Activated T-cell treated with anti-CD3 and anti-CD28 coated beads, Interleukin-2, amount 50 U/mL, for 72 hours (primary cell): ENCODE data around the gene RANBP9. TPM values are rescaled to one million over a fixed set of nuclear protein-coding genes. Genes with fewer than 3 reads are reported as not detected.

Experiments used
- ATAC-seq, 2 donors: fragments of 150-1000 bp; cut with Tn5 transposase; replicated peaks in 1 of 2; 2 replicates each; pipeline ENCODE4 v1.10.0; 2021; ENCODE audit warnings: moderate library complexity in 2 of 2, mild to moderate bottlenecking in 1 of 2
- DNase-seq, 2 donors: peaks; one replicate each; pipeline ENCODE4 v3.0.0; 2021 to 2022; ENCODE audit warnings: mixed read lengths in 1 of 2
- H3K27ac Mint-ChIP-seq: one replicate; pipeline ENCODE4 v1.8.0; 2022; ENCODE audit warnings: mild to moderate bottlenecking, moderate library complexity, mixed read lengths
- H3K27me3 Mint-ChIP-seq: one replicate; pipeline ENCODE4 v1.8.0; 2022; ENCODE audit warnings: low read depth, mixed read lengths
- H3K36me3 Mint-ChIP-seq, 2 donors: one replicate each; pipeline ENCODE4 v1.8.0; 2022; ENCODE audit warnings: mixed read lengths in 2 of 2, mild to moderate bottlenecking in 1 of 2; ENCODE audit not compliant: insufficient read depth in 2 of 2
- H3K4me1 Mint-ChIP-seq: one replicate; pipeline ENCODE4 v1.8.0; 2022; ENCODE audit warnings: low read depth, mixed read lengths
- H3K4me3 Mint-ChIP-seq, 2 donors: one replicate each; pipeline ENCODE4 v1.8.0; 2022; ENCODE audit warnings: mild to moderate bottlenecking in 2 of 2, mixed read lengths in 2 of 2, moderate library complexity in 2 of 2
- H3K9me3 Mint-ChIP-seq, 2 donors: one replicate each; pipeline ENCODE4 v1.8.0; 2022; ENCODE audit warnings: mixed read lengths in 2 of 2
- total RNA-seq, 2 donors: library from RNA; stranded (reverse); gene quantifications; one replicate each; pipeline ENCODE4 v1.2.3, GENCODE V29; 2022

RANBP9 gene
- total RNA-seq, 2 donors from 2014 or later: 74.9 to 78.0 TPM

DNA sequence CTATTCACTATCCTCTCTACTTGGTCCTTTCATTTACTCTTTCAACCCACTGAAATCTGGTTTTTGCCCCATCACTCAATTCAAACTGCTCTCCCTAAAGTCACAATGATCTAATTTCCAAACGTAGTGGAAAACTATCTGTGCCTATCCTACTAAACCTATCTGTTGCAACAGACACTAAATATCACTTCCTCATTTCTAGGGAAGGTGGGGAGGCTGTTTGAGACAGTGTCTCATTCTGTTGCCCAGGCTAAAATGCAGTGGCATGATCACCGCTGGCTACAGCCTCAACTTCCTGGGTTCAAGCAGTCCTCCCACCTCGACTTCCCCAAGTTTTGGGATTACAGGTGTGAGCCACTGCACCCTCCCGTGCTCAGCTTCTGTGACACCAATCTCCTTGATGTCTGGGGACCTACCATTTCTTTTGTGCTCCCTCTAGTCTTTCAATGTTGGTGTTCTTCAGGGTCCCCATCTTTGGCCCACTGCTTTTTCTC lies 8.8 kb downstream of the RANBP9 start:
- Mint-ChIP-seq H3K4me3 (no peak overlapping the region), H3K27ac (no peak overlapping the region), H3K36me3 (peaks cover 2 to 9% of the 10 kb centered on the region in 2 donors), H3K9me3 (no peaks in the 10 kb centered on the region), H3K4me1 (peaks cover 26% of the 10 kb centered on the region), H3K27me3 (no peaks in the 10 kb centered on the region)
- no peak for DNase-seq
- ATAC-seq: no peak

DNA sequence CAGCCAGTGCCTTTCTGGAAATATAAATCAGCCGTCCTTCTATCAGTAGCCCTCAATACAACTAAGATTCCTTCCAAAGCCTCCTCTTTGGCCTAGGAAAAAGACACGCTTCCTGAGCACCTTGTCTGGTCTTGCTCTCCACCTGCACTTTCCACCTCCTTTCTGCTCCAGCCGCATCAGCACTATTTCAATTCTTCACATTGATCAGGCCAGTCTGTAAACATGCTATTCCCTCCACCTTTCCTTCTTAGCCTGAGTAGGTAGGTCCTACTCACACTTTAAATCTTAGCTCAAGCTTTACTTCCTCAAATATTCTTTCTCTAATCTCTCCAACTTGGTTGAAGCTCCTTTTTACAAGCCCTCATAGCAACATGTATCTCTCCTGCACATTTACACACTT lies 11.4 kb downstream of the RANBP9 start:
- peaks cover 40% of the 10 kb centered on the region for H3K4me1 Mint-ChIP-seq
- no peak overlapping the region for H3K4me3 Mint-ChIP-seq
- ATAC-seq: no peak
- H3K36me3 Mint-ChIP-seq: peaks cover 5 to 12% of the 10 kb centered on the region in 2 donors
- H3K27ac Mint-ChIP-seq: peak overlapping the region; percentile 5
- DNase-seq: no peak
- no peaks in the 10 kb centered on the region for H3K27me3 Mint-ChIP-seq
- no peaks in the 10 kb centered on the region for H3K9me3 Mint-ChIP-seq

DNA sequence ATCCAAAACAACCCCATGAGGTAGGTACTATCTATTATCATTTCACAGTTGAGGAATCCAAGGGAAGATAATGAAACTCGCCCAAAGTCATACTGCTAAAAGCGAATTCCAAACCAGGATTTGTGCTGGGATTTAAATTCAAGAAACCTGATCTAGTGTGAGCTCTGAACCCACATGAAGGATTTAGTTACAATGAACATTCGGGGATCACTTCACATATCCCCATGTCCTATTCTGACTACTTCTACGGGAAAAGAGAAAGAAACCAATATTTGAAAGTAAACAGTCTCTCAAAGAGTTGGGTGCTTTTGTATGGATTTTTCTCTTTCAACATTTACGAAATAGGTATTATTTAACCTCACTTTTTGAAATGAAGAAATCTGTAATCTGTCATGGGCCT lies 12.9 kb downstream of the RANBP9 start:
- DNase-seq (no peak), ATAC-seq (no peak)
- Mint-ChIP-seq H3K36me3 (peaks cover 5 to 20% of the 10 kb centered on the region in 2 donors), H3K27ac (no peak overlapping the region), H3K9me3 (no peaks in the 10 kb centered on the region), H3K4me1 (peaks cover 52% of the 10 kb centered on the region), H3K27me3 (no peaks in the 10 kb centered on the region), H3K4me3 (no peak overlapping the region)

DNA sequence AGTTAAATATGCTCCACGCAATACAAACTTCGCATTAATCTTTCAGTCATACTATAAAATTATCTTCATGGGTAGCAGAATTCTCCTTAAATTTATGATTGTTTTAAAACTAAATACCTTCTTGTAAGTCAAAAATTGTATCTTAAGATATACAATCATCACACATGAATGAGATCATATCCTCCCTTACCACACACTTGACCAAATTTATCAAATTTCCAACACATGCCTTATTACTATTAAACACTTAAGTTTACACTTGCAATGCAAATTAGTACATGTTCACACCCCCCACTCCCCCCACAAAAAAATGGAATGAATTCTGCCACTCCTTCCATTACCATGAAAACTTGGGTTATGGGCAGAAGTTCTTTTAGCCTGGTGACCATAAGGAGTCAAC lies 13.8 kb downstream of the RANBP9 start:
- ATAC-seq (no peak), DNase-seq (no peak)
- H3K27me3 Mint-ChIP-seq: no peaks in the 10 kb centered on the region
- no peaks in the 10 kb centered on the region for H3K9me3 Mint-ChIP-seq
- H3K36me3 Mint-ChIP-seq: peaks cover 8 to 20% of the 10 kb centered on the region in 2 donors
- H3K27ac Mint-ChIP-seq: peak overlapping the region; percentile 83
- H3K4me3 Mint-ChIP-seq: no peak overlapping the region
- peaks cover 52% of the 10 kb centered on the region for H3K4me1 Mint-ChIP-seq

DNA sequence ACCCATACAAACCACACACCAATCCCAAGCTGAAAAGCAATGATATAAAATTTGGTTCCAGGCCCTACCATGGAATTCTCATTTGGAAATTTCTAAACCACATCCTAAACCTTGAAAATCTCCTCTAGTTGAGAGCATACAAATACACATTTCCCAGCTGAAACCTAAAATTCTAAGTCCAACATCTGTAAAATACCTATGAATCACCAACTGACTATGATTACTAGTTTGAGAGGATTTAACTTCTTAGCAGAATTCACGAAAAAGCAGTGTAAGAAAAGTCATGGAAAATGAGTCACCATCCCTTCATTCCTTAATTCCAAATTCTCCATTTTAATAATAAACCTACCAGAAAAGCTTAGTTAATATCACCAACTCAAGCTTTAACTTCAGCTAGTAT lies 15.4 kb downstream of the RANBP9 start:
- Mint-ChIP-seq H3K27ac (peak overlapping the region; percentile 91), H3K9me3 (no peaks in the 10 kb centered on the region), H3K36me3 (peaks cover 5 to 20% of the 10 kb centered on the region in 2 donors), H3K4me1 (peaks cover 51% of the 10 kb centered on the region), H3K4me3 (peak overlapping the region in 1 of 2 donors; percentile 61), H3K27me3 (no peaks in the 10 kb centered on the region)
- DNase-seq: no peak
- ATAC-seq: no peak

DNA sequence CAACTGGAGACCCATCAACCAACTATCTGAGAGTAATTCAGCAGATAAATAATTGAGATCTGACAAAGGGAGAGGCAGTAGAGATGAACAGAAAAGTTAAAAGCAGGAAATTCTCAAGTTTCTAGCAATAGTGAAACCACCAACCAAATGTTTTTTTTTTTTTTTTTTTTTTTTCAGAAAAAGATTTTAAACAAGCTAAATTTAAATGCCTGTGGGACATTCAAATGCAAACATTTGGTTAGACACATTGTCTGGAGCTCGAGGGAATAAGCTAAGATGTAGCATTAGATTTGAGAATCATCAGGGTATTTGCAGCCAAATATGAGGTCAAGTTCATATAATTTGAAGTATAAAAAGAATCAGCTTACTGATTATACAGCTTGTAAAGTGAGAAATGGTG lies 16.4 kb downstream of the RANBP9 start:
- no peaks in the 10 kb centered on the region for H3K9me3 Mint-ChIP-seq
- no peaks in the 10 kb centered on the region for H3K27me3 Mint-ChIP-seq
- DNase-seq: no peak
- peaks cover 5 to 21% of the 10 kb centered on the region in 2 donors for H3K36me3 Mint-ChIP-seq
- peak overlapping the region; percentile 53 to 68 for H3K4me3 Mint-ChIP-seq
- H3K4me1 Mint-ChIP-seq: peaks cover 51% of the 10 kb centered on the region
- no peak for ATAC-seq
- peak overlapping the region; percentile 88 for H3K27ac Mint-ChIP-seq

DNA sequence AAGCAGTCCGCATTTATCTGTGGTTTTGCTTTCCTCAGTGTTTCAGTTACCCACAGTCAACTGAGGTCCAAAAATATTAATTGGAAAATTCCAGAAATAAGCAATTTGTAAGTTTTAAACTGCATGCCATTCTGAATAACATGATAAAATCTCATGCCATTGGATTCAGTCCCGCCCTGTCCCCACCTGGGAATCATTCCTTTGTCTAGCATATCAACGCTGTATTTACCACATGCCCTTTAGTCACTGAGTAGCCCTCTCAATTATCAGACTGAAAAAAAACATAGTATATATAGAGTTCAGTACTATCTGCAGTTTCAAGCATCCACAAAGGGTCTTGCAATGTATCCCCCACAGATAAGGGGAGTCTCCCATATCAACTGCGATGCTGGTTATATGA lies 17.1 kb downstream of the RANBP9 start:
- Mint-ChIP-seq H3K27ac (peak overlapping the region; percentile 79), H3K4me3 (no peak overlapping the region), H3K4me1 (peaks cover 55% of the 10 kb centered on the region)

DNA sequence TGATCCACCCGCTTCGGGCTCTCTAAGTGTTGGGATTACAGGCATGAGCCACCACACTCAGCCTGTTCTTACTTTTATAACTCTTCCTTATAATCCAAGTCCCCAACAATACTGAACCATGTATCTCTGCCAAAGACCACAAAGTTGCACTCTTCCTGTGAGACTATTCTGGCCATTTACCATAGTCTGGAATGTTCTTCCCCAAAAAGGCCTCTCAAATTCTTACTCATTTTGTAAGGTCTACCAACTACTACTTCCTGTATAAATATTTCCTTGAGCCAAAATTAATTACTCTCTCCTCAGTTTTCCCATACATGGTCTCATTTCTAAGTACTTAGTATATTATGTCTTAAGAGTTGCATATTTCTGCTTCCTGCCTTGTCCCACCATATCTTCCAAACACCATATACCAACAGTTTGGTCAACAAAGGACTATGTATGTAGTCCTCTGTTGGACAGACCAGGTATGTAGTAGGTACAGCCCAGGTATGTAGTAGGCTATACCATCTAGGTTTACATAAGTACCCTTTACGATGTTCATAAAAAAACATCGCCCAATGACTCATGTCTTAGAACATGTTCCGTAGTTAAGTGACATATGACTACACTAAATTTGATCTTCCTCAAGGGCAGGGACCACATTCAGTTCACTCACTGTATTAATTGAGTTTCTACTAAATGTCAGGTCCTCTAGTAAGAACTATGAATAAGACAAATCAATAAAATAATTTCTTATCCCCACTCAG lies 22.0 kb downstream of the RANBP9 start:
- Mint-ChIP-seq H3K27ac (peak overlapping the region; percentile 18), H3K36me3 (peaks cover 8 to 20% of the 10 kb centered on the region in 2 donors), H3K9me3 (peaks cover 3 to 5% of the 10 kb centered on the region in 2 donors), H3K4me3 (peak overlapping the region in 1 of 2 donors; percentile 48), H3K27me3 (no peaks in the 10 kb centered on the region), H3K4me1 (peaks cover 56% of the 10 kb centered on the region)
- ATAC-seq: peak; percentile 72 to 84
- DNase-seq: no peak

More for the DNA sequence above, 17.1 kb downstream of the RANBP9 start:
- H3K36me3 Mint-ChIP-seq: peaks cover 8 to 26% of the 10 kb centered on the region in 2 donors
- peaks cover 2 to 3% of the 10 kb centered on the region in 2 donors for H3K9me3 Mint-ChIP-seq
- no peak for ATAC-seq
- DNase-seq: no peak
- H3K27me3 Mint-ChIP-seq: no peaks in the 10 kb centered on the region

DNA sequence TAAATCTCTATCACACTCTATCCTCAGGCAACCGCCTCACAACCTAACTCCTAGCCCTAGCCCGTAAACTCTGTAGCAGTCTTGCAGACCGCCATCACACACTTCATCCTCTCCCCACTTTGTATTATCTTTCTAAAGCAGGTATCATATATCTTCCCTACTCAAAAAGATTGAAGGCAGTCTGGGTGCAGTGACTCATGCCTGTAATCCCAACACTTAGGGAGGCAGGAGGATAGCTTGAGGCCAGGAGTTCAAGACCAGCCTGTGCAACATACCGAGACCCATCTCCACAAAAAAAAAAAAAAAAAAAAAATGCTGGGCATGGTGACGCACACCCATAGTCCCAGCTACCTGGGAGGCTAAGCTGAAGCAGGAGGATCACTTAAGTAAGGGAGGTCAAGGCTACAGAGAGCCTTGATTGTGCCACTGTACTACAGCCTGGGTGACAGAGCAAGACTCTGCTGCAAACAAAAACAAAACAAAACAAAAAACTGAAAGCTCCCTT lies 22.9 kb downstream of the RANBP9 start:
- Mint-ChIP-seq H3K27me3 (no peaks in the 10 kb centered on the region), H3K4me1 (peaks cover 56% of the 10 kb centered on the region), H3K27ac (peak overlapping the region; percentile 94), H3K9me3 (peaks cover 3 to 5% of the 10 kb centered on the region in 2 donors), H3K4me3 (peak overlapping the region in 1 of 2 donors; percentile 47), H3K36me3 (peaks cover 8 to 16% of the 10 kb centered on the region in 2 donors)
- ATAC-seq (no peak), DNase-seq (no peak)

DNA sequence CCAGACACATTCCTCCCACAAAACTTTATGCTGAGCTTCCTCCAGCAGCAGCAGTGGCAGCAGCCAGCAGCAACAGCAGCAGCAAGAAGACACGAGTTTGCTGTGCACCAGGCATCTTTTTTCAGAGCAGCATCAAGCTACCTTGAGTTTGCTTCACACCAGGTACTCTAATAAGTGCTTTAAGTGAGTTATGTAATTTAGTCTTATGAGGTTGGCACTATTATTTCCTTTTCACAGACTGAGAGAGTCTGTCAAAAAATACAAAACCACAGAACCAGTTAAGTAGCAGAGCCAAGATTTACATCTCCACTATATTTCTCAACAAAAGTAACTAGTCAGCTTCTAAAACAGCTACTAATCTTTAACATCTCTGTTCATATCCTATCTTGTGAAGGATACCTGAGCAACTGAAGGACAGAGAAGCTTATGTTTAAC lies 23.7 kb downstream of the RANBP9 start:
- Mint-ChIP-seq H3K4me1 (peaks cover 60% of the 10 kb centered on the region), H3K27ac (peak overlapping the region; percentile 94), H3K4me3 (peak overlapping the region in 1 of 2 donors; percentile 47), H3K27me3 (no peaks in the 10 kb centered on the region), H3K36me3 (peaks cover 6 to 16% of the 10 kb centered on the region in 2 donors), H3K9me3 (peaks cover 3 to 5% of the 10 kb centered on the region in 2 donors)
- no peak for DNase-seq
- ATAC-seq: peak in 1 of 2 donors; percentile 26

DNA sequence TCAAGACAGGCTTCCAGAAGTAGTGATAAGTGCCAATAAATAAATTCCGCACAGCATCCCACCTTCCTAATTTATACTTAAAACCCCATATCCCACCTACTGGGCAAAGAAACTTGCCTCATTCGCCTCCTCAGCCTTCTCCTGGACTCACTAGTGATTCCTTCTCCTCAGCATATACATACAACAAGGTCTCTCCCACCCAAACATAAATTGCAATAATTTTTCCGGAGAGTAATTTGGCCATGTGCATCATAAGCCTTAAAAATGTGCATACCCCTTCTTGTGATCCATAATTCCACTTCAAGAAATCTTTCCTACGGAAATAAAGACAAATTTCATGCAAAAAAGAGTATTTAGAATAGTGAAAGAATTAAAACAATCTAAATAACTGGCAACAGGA lies 26.8 kb downstream of the RANBP9 start:
- no peak overlapping the region for H3K27ac Mint-ChIP-seq
- H3K9me3 Mint-ChIP-seq: peaks cover 3 to 5% of the 10 kb centered on the region in 2 donors
- no peak overlapping the region for H3K4me3 Mint-ChIP-seq
- peaks cover 77% of the 10 kb centered on the region for H3K4me1 Mint-ChIP-seq
- H3K36me3 Mint-ChIP-seq: peaks cover 10 to 19% of the 10 kb centered on the region in 2 donors
- ATAC-seq: no peak
- no peak for DNase-seq
- no peaks in the 10 kb centered on the region for H3K27me3 Mint-ChIP-seq

DNA sequence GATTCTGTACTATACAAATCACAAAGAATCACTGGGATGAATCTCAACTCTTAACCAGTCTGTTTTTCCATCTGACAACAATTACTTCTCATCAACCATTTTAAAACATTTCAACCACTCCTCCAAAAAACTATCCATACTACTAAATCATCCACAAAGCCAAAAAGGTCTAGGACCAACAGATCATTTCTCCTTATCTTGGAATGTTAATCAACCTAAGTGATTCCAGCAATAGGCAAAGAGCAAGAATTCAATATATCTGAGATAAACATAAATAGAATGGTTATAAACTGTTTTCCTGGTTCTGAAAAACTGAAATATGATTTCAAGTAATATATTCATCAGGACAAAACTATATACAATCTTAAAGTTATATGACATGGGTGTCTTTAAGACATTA lies 28.6 kb downstream of the RANBP9 start:
- H3K4me3 Mint-ChIP-seq: no peak overlapping the region
- H3K27ac Mint-ChIP-seq: peak overlapping the region; percentile 7
- no peak for DNase-seq
- no peaks in the 10 kb centered on the region for H3K27me3 Mint-ChIP-seq
- H3K36me3 Mint-ChIP-seq: peaks cover 6 to 23% of the 10 kb centered on the region in 2 donors
- no peaks in the 10 kb centered on the region for H3K9me3 Mint-ChIP-seq
- ATAC-seq: no peak
- H3K4me1 Mint-ChIP-seq: peaks cover 69% of the 10 kb centered on the region

DNA sequence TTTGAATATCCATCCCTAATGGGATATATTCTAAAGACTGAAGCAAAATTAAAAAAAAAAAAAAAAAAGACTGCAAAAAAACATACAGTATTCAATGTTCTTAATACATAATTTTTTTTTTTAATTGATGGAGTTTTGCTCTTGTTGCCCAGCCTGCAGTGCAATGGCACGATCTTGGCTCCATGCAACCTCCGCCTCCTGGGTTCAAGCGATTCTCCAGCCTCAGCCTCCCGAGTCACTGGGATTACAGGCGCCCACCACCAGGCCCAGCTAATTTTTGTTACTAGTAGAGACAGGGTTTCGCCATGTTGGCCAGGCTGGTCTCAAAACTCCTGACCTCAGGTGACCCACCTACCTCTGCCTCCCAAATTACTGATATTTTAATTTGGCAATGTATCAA lies 29.3 kb downstream of the RANBP9 start:
- Mint-ChIP-seq H3K9me3 (no peaks in the 10 kb centered on the region), H3K4me3 (no peak overlapping the region), H3K36me3 (peaks cover 6 to 26% of the 10 kb centered on the region in 2 donors), H3K27me3 (no peaks in the 10 kb centered on the region), H3K27ac (no peak overlapping the region), H3K4me1 (peaks cover 63% of the 10 kb centered on the region)
- DNase-seq: no peak
- ATAC-seq: no peak
